ENCODE results near the gene ERGIC1.

The ERGIC1 gene

GRCh38 chr5:172969921-172970320, 135.9 kb downstream of the ERGIC1 start:
- H3K4me3 ChIP-seq (ENCODE audit: low read depth, low read length) = no peak overlapping the region
- no peak for DNase-seq (ENCODE audit: low read depth)
- no peak for TF ChIP-seq CTCF (IDR thresholded peaks at IDR 0.05; ENCODE audit: low read depth, low read length, missing control alignments)

GRCh38 chr5:172971482-172971881, 137.4 kb downstream of the ERGIC1 start:
- no peak overlapping the region for H3K4me3 ChIP-seq (ENCODE audit: low read depth, low read length)
- DNase-seq (ENCODE audit: low read depth) = no peak
- no peak for TF ChIP-seq CTCF (IDR thresholded peaks at IDR 0.05; ENCODE audit: low read depth, low read length, missing control alignments)

- no peak overlapping the region for H3K4me3 ChIP-seq (ENCODE audit: low read depth, low read length)
- DNase-seq (ENCODE audit: low read depth) = no peak
- no peak for TF ChIP-seq CTCF (IDR thresholded peaks at IDR 0.05; ENCODE audit: low read depth, low read length, missing control alignments)
Measured at GRCh38 chr5:172972552-172972951, 138.5 kb downstream of the ERGIC1 start.

GRCh38 chr5:172973127-172973916, 139.3 kb downstream of the ERGIC1 start:
- TF ChIP-seq CTCF (IDR thresholded peaks at IDR 0.05; ENCODE audit: low read depth, low read length, missing control alignments) = no peak
- no peak overlapping the region for H3K4me3 ChIP-seq (ENCODE audit: low read depth, low read length)
- DNase-seq (ENCODE audit: low read depth) = no peak

- no peak for TF ChIP-seq CTCF (IDR thresholded peaks at IDR 0.05; ENCODE audit: low read depth, low read length, missing control alignments)
- DNase-seq (ENCODE audit: low read depth) = no peak
Measured at GRCh38 chr5:172973931-172974330, 139.9 kb downstream of the ERGIC1 start.

GRCh38 chr5:172975289-172975688, 141.2 kb downstream of the ERGIC1 start:
- no peak overlapping the region for H3K4me3 ChIP-seq (ENCODE audit: low read depth, low read length)
- no peak for DNase-seq (ENCODE audit: low read depth)
- TF ChIP-seq CTCF (IDR thresholded peaks at IDR 0.05; ENCODE audit: low read depth, low read length, missing control alignments) = no peak

More at GRCh38 chr5:172973931-172974330, 139.9 kb downstream of the ERGIC1 start:
- H3K4me3 ChIP-seq (ENCODE audit: low read depth, low read length) = no peak overlapping the region

- no peak for TF ChIP-seq CTCF (IDR thresholded peaks at IDR 0.05; ENCODE audit: low read depth, low read length, missing control alignments)
- no peak for DNase-seq (ENCODE audit: low read depth)
- no peak overlapping the region for H3K4me3 ChIP-seq (ENCODE audit: low read depth, low read length)
Measured at GRCh38 chr5:172979778-172980177, 145.7 kb downstream of the ERGIC1 start.
